ENCODE results near the gene TOX3. TPM values are rescaled to one million over a fixed set of nuclear protein-coding genes. Genes with fewer than 3 reads are reported as not detected.

The TOX3 gene
- total and polyA plus RNA-seq, 2 of the 8 experiments (the other 6 are each of a cell fraction or from before 2014, with no cell fraction given) = 16.7 to 31.2 TPM

DNA sequence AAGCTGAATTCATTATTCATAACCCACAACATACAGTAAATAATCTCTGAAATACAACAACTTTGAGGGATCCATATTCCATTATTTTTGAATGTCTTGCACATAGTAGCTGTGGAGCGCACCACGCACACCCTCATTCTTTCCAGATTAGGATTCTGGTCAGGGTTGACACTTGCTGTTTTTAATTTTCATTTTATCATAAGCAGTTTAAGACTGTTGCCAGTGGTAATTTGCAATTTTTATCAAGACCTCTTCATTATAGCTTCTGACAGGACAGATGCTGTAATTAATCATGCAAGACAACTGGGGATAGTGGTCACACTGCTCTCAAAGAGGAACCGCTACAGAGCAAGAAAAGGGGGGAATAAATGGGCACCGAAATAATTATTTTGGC is 109.7 kb downstream of the TOX3 start:
- FAIRE-seq (no peak), DNase-seq (ENCODE audit: low read depth in 1 of 2, low spot score in 2 of 2) (no peak)
- no peak overlapping the region for H2BK15ac ChIP-seq (ENCODE audit: low read length)
- no peaks in the 10 kb centered on the region for H3K23me2 ChIP-seq (ENCODE audit: low read depth, low read length)
- H4K5ac ChIP-seq (ENCODE audit: insufficient read length, low read depth, low read length) = no peak overlapping the region
- no peak overlapping the region for H2AK5ac ChIP-seq (ENCODE audit: low read depth, low read length)
- no peak overlapping the region for H3K23ac ChIP-seq (ENCODE audit: insufficient read length)
- H3K27ac ChIP-seq (ENCODE audit: low read depth, low read length) = no peak overlapping the region
- POLR2A ChIA-PET (ENCODE audit: partially characterized antibody) = interaction anchor here (0.6 kb wide), 1 partner anchor 293 kb away, joined by 3 read pairs; no protein-coding TSS in a partner anchor
- H2BK5ac ChIP-seq (ENCODE audit: low read depth, low read length) = no peak overlapping the region
- H3K9ac ChIP-seq (replicated peaks in 1 of 4; ENCODE audit: extremely low read depth in 1 of 4, low read depth in 3 of 4, low read length in 3 of 4) = no peak overlapping the region
- no peak overlapping the region for H3K4me3 ChIP-seq (ENCODE audit: extremely low read depth in 1 of 4, insufficient read depth in 2 of 4, low read depth in 3 of 4, low read length in 4 of 4)
- no peak overlapping the region for H2BK20ac ChIP-seq (ENCODE audit: low read length)
- no peak overlapping the region for H3K56ac ChIP-seq (replicated peaks; ENCODE audit: insufficient read length, low read depth, low read length)
- no peak overlapping the region for H3K18ac ChIP-seq (ENCODE audit: extremely low read depth, low read length)
- H3K79me2 ChIP-seq (ENCODE audit: control insufficient read depth in 1 of 2, insufficient read depth in 2 of 2, low read length in 2 of 2) = no peaks in the 10 kb centered on the region
- 94% methylated on average over 4 of the region's 4 CpGs; no CpG with 5 or more reads in 1 of the 2 experiments for WGBS, 2 experiments (ENCODE audit: extremely low coverage in 1 of 2, insufficient coverage in 1 of 2, insufficient read length in 1 of 2, insufficient replicate concordance in 2 of 2, low coverage in 1 of 2, low lambda C conversion rate in 2 of 2, missing lambda C conversion rate in 1 of 2)
- no peak overlapping the region for H4K8ac ChIP-seq (ENCODE audit: extremely low read depth, insufficient read depth, low read length)
- H2BK12ac ChIP-seq (ENCODE audit: low read depth, low read length) = no peak overlapping the region
- H3K9me3 ChIP-seq (ENCODE audit: insufficient read depth in 2 of 2, low read depth in 1 of 2, low read length in 1 of 2) = peaks cover 3 to 4% of the 10 kb centered on the region in 2 experiments; a peak in 2 of 4 replicates
- CTCF ChIA-PET (ENCODE audit: partially characterized antibody) = no interaction called here
- H4K20me1 ChIP-seq (replicated peaks in 1 of 2; ENCODE audit: control insufficient read depth in 1 of 2, insufficient read depth in 2 of 2, low read length in 2 of 2) = peaks cover 0 to 2% of the 10 kb centered on the region in 2 experiments
- H3K4me2 ChIP-seq (ENCODE audit: insufficient read depth in 1 of 2, low read depth in 2 of 2, low read length in 2 of 2) = no peak overlapping the region
- H2AFZ ChIP-seq (ENCODE audit: low read length) = no peak overlapping the region
- no peaks in the 10 kb centered on the region for H3K79me1 ChIP-seq (ENCODE audit: low read depth, low read length)
- no peak overlapping the region for H2BK120ac ChIP-seq (replicated peaks; ENCODE audit: low read depth, low read length)
- H3K36me3 ChIP-seq (ENCODE audit: control insufficient read depth in 2 of 4, insufficient read depth in 4 of 4, low read length in 3 of 4) = peaks cover 8 to 47% (median 27%) of the 10 kb centered on the region in 4 experiments
- H3K4me1 ChIP-seq (replicated peaks in 1 of 4; ENCODE audit: control insufficient read depth in 3 of 4, insufficient read depth in 4 of 4, low read length in 3 of 4) = peaks cover 0 to 8% (median 0%) of the 10 kb centered on the region in 4 experiments; a peak in 3 of 7 replicates
- no peaks in the 10 kb centered on the region for H3K27me3 ChIP-seq (replicated peaks in 1 of 4; ENCODE audit: control insufficient read depth in 3 of 4, extremely low read depth in 1 of 4, insufficient read depth in 3 of 4, low read length in 3 of 4)
- H3K4ac ChIP-seq (replicated peaks; ENCODE audit: insufficient read length, low read depth, low read length) = no peak overlapping the region
- no peak overlapping the region for H3K14ac ChIP-seq (ENCODE audit: insufficient read length)
- no peak overlapping the region for H4K91ac ChIP-seq (replicated peaks; ENCODE audit: insufficient read length, low read length)
- TF ChIP-seq TCF12 (IDR thresholded peaks at IDR 0.05; ENCODE audit: low read depth, low read length) (no peak), CBX5 (IDR thresholded peaks at IDR 0.05; ENCODE audit: low read depth, low read length) (no peak), JUND (IDR thresholded peaks at IDR 0.05; ENCODE audit: low read length) (no peak), RXRA (IDR thresholded peaks at IDR 0.05; ENCODE audit: insufficient read depth, low read depth, low read length) (no peak), KDM4A (IDR thresholded peaks at IDR 0.05; ENCODE audit: low read depth, low read length, severe bottlenecking) (no peak)

All from H1 (cell line).